Esophagus squamous epithelium (tissue), 4 donors: Measurements from ENCODE around the gene MBD6.

Experiments used
- POLR2A ChIP-seq, 4 donors: fragments of 450-650 bp; IDR thresholded peaks; one replicate each; pipeline ENCODE4 v1.6.1; 2017; ENCODE audit warnings: antibody characterized with exemption in 4 of 4, mild to moderate bottlenecking in 4 of 4, moderate library complexity in 3 of 4
- TF ChIP-seq, protein P1 (sequence below), 6 experiments: fragments of 450-650 bp in 4 of 6; fragments of 200-600 bp in 2 of 6; sonication (generic) in 2 of 6; IDR thresholded peaks; one replicate each; pipeline ENCODE4 v1.5.1; 2016 to 2019; ENCODE audit warnings: antibody characterized with exemption in 6 of 6, mild to moderate bottlenecking in 4 of 6, moderate library complexity in 4 of 6

DNA sequence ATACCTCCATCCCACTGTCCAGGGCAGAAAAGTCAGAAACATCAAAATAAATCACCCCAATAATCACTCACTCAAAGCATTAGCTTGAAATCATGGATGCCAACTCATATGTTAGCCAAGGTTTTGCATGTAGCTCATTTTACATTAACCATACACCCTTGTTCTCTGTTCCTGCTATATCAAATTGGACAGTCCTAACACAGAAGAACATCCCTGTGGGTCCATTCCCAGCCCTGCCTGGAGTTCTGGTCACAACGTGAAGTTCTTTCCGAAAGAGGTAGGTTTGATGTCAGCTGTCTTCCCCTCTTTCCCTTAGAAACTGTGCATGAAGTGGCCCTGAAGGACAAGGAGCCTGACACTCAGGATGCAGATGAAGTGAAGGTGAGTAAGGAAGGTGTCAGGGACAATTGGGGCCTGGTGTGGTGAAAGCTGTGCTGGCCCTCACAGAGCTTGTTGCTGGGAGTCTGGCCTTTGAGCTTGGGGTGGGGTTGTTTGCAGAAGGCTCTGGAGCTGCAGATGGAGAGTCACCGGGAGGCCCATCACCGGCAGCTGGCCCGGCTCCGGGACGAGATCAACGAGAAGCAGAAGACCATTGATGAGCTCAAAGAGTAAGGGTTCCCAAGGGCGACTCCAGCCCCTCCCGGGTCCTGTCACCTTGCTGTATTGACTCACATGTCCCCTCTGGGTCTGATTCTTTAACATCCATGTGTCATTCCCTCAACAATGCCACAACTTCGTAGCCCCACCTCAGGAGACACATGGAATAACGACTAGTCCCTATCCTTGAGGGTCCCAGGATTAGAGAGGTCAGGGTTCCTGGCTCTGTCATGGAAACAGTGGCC is 53.4 kb downstream of the MBD6 start:
- TF ChIP-seq, protein P1, sequence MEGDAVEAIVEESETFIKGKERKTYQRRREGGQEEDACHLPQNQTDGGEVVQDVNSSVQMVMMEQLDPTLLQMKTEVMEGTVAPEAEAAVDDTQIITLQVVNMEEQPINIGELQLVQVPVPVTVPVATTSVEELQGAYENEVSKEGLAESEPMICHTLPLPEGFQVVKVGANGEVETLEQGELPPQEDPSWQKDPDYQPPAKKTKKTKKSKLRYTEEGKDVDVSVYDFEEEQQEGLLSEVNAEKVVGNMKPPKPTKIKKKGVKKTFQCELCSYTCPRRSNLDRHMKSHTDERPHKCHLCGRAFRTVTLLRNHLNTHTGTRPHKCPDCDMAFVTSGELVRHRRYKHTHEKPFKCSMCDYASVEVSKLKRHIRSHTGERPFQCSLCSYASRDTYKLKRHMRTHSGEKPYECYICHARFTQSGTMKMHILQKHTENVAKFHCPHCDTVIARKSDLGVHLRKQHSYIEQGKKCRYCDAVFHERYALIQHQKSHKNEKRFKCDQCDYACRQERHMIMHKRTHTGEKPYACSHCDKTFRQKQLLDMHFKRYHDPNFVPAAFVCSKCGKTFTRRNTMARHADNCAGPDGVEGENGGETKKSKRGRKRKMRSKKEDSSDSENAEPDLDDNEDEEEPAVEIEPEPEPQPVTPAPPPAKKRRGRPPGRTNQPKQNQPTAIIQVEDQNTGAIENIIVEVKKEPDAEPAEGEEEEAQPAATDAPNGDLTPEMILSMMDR (IDR thresholded peaks at IDR 0.05): no peak
- TF ChIP-seq POLR2A (IDR thresholded peaks at IDR 0.05): no peak
